Non-pigmented ciliary epithelial cell (primary cell): Measurements from ENCODE around the gene TRIM63.

ENCODE experiments used
- DNase-seq: peaks from one replicate; pipeline ENCODE4 v3.0.0-alpha.2; 2010; ENCODE audit warnings: low read depth

TRIM63 gene

GRCh38 chr1:26057189-26057588, 10.2 kb downstream of the TRIM63 start:
- no peak for DNase-seq

GRCh38 chr1:26055041-26055440, 12.4 kb downstream of the TRIM63 start:
- DNase-seq: no peak

- no peak for DNase-seq
Measured at GRCh38 chr1:26053718-26054560, 13.5 kb downstream of the TRIM63 start.

GRCh38 chr1:26050248-26050640, 17.2 kb downstream of the TRIM63 start:
- no peak for DNase-seq

- DNase-seq: no peak
Measured at GRCh38 chr1:26049531-26050247, 17.7 kb downstream of the TRIM63 start.

- no peak for DNase-seq
Measured at GRCh38 chr1:26047278-26047874, 20.1 kb downstream of the TRIM63 start.

- no peak for DNase-seq
Measured at GRCh38 chr1:26046246-26047095, 21.0 kb downstream of the TRIM63 start.

GRCh38 chr1:26045722-26046245, 21.6 kb downstream of the TRIM63 start, which contains the start of gene SLC30A2:
TSS of gene SLC30A2 (minus strand) at chr1:26046118. CDS start at chr1:26045896, 222 bp downstream.
- no peak for DNase-seq

- DNase-seq: no peak
Measured at GRCh38 chr1:26044971-26045721, 22.3 kb downstream of the TRIM63 start.

- no peak for DNase-seq
Measured at GRCh38 chr1:26044414-26044813, 23.0 kb downstream of the TRIM63 start.

- no peak for DNase-seq
Measured at GRCh38 chr1:26043765-26044164, 23.7 kb downstream of the TRIM63 start.

- DNase-seq: no peak
Measured at GRCh38 chr1:26041978-26042377, 25.5 kb downstream of the TRIM63 start.

- no peak for DNase-seq
Measured at GRCh38 chr1:26041401-26041800, 26.0 kb downstream of the TRIM63 start.

- no peak for DNase-seq
Measured at GRCh38 chr1:26038904-26039303, 28.5 kb downstream of the TRIM63 start.

GRCh38 chr1:26038477-26038876, 29.0 kb downstream of the TRIM63 start:
- DNase-seq: no peak

GRCh38 chr1:26037904-26038303, 29.5 kb downstream of the TRIM63 start:
- DNase-seq: no peak

GRCh38 chr1:26036756-26037281, 30.6 kb downstream of the TRIM63 start:
- no peak for DNase-seq

GRCh38 chr1:26035959-26036755, 31.3 kb downstream of the TRIM63 start:
- DNase-seq: no peak

- DNase-seq: peak; percentile 63
Measured at GRCh38 chr1:26035203-26035958, 32.0 kb downstream of the TRIM63 start.
